Stimulated activated naive CD4-positive, alpha-beta T cell treated with Interleukin-2 at 50 U/mL for 16 hours (primary cell): ENCODE measurements around the gene COL3A1.

Source experiments
- DNase-seq: peaks from one replicate; lab custom pipeline; 2025; lab: John Stamatoyannopoulos, UW

Gene COL3A1

GRCh38 chr2:189018631-189019030, 44.5 kb downstream of the COL3A1 start:
- DNase-seq: no peak

- DNase-seq: no peak
Observed at GRCh38 chr2:189020179-189020578, 46.0 kb downstream of the COL3A1 start.

- no peak for DNase-seq
Observed at GRCh38 chr2:189022053-189022481, 47.9 kb downstream of the COL3A1 start.

DNA sequence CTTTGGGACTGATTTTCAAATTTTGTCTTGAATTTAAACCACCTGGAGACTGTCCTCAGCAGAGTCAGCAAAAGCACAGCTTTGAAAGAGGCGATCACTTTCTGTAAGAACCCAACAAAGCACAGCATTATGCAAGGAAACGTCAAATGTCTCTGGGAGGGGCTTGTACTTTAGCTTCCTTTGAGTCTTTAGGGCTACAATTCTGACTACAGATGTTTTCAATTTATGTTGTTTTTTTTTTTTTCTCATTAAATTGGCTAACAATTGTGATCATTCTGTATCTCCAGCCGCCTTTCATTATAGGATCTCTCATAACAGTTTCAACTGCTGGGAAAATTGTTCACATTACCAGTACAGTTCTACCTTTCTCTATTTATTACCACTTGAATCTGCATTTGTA, 48.3 kb downstream of the COL3A1 start:
- no peak for DNase-seq

GRCh38 chr2:189024901-189025618, 50.9 kb downstream of the COL3A1 start:
- no peak for DNase-seq

DNA sequence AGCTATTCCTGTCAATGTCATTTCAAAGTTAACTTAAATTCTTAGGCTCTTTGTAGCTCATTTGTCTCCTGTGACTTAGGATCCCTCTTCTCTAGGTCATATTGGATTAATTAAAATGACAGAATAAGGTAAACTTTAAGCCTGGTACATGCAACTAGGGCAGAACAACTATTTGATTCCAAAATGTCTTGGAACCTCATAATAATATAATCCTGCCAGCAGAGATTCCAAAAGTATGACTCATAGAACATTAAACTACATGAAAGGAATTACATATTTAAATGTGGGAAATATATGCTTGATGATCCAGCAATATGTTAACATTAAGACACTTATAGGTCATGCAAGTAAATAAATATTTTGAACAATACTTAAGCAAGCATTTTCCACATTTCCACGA, 63.3 kb downstream of the COL3A1 start:
- no peak for DNase-seq

DNA sequence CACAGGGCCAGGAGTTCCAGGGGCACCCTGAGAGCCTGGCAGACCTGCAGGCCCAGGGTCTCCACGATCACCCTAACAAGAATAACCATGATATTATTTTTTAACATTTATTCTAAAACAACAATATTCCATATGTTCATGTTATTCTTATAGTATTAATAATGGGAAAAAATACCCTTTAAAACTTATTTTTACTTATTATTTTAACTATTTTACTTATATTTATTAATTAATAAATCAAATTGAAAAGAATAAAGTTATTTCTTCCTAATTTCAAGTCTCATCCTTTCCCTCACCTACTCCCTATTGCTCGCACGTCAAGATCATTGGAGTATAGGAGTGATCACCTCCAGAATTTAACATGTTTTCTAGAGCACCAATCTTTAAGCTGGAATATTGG, 71.7 kb downstream of the COL3A1 start:
- DNase-seq: no peak

- DNase-seq: no peak
Observed at GRCh38 chr2:189046320-189046719, 72.1 kb downstream of the COL3A1 start.

DNA sequence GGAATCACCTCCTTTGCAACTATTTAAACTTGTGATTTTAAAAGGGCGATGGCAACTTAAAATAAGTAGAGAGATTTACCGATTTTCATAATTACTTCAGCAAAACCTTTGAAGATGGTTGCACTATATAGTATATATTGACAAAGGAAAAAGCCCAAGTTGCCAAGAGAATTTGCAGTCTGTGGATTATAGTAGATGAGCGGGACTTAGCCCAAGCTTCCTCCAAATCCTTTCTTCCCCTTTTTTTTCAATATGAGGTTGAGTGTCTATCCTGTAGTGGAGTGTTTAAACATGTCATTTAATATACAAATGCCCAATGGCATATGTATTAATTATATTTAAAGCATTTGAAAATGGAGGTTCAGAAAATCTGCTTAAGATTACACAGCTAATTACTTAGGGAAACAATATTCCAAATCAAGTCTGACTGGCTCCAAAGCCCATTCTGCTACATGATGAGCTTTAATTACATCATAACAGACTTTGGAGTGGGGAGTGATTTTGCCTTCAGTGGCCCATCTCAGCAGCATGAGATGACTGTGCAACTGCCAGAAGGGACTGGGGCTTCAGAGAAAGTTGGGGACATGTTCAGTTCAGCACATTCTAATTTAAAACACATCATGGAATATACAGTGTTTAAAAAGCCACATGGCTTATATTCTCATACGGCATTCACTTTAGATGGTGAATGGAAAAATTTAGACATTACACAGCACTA, 73.2 kb downstream of the COL3A1 start:
- DNase-seq: no peak

DNA sequence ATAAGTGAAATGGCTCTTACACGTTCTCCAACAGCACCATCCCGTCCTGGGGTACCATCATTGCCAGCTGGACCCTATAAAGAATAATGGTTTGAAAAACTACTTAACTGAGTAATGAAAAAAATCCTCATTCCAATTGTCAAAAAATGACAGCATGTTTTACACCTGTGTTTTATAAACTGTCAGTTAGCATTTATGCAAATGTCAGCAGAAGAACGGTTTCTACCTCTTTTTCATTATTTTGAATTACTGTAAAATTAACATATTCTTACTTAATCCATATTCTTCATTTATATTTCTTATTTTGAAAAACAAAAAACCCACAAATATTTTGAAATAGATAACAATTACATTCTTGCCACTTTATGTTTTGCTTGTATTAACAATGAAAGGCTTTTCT, 74.0 kb downstream of the COL3A1 start:
- no peak for DNase-seq

DNA sequence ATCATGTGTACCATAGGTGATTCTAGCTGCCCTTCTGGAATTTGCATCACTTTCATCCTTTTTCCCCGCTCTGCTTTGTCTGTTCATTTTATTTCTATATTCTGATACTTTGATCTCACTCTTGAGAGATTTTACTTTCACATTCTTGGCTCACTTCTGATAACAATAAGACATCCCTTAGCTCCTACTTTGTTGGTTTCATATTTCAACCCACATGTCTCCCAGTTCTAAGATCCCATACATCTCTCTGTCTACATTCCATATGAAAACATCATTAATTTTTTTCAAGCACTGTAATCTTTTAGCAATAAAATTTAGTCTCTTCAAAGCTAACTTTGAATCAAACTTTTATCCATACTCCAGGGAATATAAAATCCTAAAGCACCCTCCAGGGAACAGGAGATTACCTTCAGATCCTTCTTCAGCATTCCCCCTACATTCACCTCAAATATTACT, 75.6 kb downstream of the COL3A1 start:
- no peak for DNase-seq

- no peak for DNase-seq
Observed at GRCh38 chr2:189050165-189050712, 76.1 kb downstream of the COL3A1 start.

- DNase-seq: no peak
Observed at GRCh38 chr2:189056200-189057106, 82.3 kb downstream of the COL3A1 start.

- no peak for DNase-seq
Observed at GRCh38 chr2:189057316-189057715, 83.1 kb downstream of the COL3A1 start.

DNA sequence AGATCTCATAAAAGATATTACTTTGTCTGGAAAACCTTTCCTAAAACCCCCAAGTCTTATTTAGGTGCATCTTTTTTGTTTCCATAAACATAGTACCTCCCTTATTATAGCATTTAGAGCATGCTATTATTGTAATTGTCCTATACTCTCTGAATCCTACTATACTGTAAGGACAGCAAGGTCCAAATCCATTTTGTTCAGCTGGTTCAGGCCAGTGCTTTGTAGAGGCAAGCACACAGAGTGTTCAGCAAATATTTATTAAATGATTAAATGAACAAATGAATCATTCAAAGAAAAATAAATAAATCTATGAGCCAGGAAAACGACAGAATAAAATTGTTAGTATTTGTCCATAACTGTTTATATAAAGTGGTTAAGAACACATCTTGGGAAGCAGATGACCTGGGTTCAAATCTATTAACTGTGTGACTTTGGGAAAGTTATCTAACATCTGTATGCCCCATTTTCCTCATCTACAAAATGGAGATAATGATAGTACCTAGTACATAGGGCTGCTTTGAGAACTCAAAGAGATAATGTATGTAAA, 86.0 kb downstream of the COL3A1 start:
- DNase-seq: no peak
